HG02885 (cell line): ENCODE results near the gene NTF4.
A peak's percentile ranks its signal among the peaks of the same experiment; 100 is the strongest.

ENCODE experiments used
- ATAC-seq: cut with Tn5 transposase; IDR thresholded peaks from one replicate; pipeline ENCODE4 v1.9.1; 2021; ENCODE audit warnings: mild to moderate bottlenecking; ENCODE audit not compliant: unreplicated experiment, poor library complexity

Gene NTF4, protein sequence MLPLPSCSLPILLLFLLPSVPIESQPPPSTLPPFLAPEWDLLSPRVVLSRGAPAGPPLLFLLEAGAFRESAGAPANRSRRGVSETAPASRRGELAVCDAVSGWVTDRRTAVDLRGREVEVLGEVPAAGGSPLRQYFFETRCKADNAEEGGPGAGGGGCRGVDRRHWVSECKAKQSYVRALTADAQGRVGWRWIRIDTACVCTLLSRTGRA

DNA sequence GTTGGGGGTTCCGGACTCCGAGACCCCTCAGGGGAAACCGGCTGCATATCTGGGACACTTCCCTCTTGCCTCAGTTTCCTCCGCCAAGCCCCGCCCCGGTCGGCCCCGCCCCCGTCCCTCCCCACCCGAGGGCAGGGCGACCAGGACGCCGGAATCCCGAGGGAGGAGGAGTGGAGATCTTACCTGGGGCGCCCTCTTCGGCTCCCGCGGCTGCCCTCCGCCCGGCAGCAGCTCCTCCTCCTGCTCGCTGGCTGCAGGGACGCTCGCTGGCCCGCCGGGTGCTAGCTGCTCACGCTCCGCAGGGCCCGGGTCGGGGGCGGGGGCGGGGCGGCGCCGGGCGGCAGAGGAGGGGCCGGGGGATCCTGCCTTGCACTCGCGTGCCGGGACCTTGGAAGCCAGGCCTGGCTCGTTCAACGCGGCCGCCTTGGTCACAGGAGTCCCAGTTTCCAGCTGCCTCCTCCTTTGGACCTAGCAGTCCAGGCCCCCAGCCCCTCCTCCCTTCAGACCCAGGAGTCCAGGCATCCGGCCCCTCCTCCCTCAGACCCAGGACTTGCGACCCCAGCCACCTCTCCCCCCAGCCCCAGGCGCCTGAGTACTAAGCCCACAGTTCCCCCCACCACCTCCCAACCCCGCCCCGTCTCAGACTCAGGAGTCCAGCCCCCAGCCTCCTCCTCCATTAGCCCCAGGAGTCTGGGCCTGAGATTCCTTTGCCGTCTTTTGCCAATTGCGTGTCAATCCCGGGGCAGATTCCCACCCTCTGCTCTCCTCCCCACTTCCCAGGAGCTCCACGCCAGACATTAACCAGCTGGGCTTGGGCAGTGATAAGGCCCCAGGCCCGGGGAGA is at the start of gene NTF4:
NTF4 (minus strand) TSS at position 51 of the 844 bp plus-strand sequence. CDS start 2,821 bp downstream, outside the sequence.
- no peak for ATAC-seq

- ATAC-seq = peak; percentile 51
Observed at GRCh38 chr19:49113762-49114629, 49.4 kb upstream of the NTF4 start, which contains the start of gene LIN7B. LIN7B (plus strand) TSS chr19:49114370; CDS start chr19:49114405, 35 bp downstream.

DNA sequence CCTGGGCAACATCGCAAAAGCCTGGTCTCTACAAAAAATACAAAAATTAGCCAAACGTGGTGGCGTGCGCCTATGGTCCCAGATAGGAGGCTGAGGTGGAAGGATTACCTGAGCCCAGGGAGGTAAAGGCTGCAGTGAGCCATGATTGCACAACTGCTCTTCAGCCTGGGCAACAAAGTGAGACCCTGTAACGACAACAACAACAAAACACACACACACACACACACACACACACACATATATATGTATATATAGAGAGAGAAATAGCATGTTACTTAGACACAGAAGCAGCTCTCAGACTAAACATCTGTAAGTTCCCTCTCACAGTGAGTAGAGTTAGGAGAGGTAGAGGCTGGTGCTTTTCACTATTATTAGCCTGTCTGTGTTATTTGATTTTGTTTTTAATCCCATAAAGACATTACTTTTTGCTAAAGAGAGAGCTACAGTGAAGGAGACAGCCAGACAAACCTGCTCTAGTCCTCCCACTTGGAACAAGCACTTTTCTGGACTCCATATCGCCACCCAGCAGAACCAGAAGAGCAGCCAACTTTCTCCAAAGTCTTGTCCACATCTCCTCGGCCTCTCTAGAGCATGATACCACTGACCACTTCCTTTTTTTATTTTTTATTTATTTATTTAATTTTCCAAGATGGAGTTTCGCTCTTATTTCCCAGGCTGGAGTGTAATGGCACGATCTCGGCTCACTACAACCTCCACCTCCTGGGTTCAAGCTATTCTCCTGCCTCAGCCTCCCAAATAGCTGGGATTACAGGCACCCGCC is 46.8 kb upstream of the NTF4 start:
- no peak for ATAC-seq

DNA sequence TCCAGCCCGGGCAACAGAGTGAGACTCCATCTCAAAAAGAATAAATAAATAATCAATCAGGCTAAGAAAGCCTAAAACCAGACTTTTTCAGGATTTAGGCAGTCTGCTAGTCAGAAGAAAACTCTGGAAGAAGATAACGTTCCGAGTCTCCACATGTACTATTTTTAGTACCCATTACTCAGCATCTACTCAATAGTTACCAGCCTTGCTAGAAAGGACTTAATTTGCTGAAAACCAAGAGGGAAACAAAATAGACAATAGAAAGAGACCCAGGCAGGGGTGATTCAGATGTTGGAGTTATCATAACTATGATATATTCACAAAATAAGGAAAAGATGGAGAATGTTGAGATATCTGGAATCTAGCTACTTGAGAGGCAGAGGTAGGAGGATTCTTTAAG is 45.9 kb upstream of the NTF4 start:
- no peak for ATAC-seq

- ATAC-seq = no peak
Observed at GRCh38 chr19:49109569-49110233, 45.1 kb upstream of the NTF4 start.

DNA sequence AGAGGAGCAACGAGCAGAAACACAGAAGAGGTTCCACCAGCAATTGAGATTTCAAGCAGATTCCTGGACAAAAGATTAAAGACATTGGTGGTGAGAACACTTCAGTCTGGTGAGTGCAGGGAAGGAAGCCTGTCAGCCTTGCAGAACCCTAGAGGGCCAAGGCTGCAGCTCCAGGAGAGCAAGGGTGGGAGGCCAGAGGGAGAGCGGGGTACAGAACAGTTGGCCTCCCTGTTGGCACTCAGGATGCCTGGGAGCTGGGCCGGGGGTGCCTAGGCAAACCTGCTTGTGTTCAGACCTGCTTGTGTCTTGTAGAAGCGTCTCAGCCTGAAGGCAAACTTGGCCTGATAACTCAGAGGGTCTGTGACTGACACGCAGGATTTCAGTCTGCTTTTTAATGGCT is 44.4 kb upstream of the NTF4 start:
- ATAC-seq = no peak

GRCh38 chr19:49107625-49108459 is 43.2 kb upstream of the NTF4 start:
- no peak for ATAC-seq

- no peak for ATAC-seq
Observed at GRCh38 chr19:49106648-49107135, 42.1 kb upstream of the NTF4 start.

DNA sequence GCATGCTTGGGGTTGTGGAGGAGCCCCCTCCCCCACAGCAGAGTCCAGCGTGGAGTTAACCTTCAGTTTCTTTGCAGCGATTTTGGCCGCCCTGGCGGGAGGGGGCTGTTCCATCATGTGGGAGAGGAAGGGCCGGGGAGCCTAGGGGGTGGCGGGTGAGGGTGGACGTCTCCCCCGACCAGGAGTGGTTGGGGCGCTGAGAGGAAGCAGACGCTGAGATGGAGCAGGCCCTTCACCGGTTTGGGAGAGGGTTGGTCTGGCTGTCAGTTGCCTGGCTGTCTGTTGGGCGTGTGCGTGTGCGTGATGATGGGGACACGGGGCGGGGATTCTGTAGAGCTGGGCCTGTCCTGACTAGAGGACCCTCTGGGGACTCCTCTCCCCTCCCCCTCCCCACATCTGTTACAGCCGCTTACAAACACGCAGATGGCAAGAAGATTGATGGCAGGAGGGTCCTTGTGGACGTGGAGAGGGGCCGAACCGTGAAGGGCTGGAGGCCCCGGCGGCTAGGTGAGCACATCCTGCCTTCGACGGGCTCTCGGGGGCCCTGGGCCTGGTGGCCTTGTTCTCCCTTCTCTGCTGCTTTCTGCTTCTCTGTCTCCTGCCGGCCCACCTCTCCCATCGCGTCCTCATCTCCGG is 39.7 kb upstream of the NTF4 start:
- ATAC-seq = no peak

- no peak for ATAC-seq
Observed at GRCh38 chr19:49103331-49104085, 38.9 kb upstream of the NTF4 start.

DNA sequence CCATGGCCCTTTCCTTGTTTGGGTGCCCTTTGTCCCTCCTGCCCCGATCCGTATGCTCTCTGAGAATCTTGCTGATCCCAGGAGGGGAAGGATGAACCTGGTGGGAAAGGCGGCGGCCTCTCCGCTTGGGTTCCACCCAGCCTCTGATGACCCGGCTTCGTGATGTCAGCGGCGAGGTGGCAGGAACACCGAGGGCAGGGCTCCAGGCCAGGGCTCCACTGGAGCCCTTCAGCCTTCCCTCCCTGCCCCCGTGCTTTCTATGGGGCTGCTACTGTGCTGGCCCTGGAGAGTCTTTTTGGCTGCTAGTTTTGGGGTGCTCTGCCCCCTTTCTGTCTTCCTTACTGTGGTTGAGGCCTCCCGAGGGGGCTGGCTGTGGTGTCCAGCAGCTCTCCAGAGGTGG is 37.7 kb upstream of the NTF4 start:
- ATAC-seq = no peak

DNA sequence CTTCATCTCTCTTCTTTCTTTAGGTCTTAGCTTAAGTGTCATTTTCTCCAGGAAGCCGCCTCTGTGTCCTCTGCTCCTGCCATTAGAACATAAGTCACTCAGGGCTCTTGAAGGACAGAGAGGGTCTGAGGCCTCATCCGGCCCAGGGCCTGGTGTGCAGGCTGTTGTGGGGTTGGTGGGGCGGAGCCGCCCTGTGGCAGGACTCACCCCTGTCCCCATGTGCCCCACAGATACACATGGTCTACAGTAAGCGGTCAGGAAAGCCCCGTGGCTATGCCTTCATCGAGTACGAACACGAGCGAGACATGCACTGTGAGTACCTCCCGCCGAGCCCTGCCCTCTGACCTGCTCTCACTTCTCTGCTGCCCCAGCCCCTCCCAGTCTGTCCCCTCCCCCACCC is 36.5 kb upstream of the NTF4 start:
- ATAC-seq = no peak

DNA sequence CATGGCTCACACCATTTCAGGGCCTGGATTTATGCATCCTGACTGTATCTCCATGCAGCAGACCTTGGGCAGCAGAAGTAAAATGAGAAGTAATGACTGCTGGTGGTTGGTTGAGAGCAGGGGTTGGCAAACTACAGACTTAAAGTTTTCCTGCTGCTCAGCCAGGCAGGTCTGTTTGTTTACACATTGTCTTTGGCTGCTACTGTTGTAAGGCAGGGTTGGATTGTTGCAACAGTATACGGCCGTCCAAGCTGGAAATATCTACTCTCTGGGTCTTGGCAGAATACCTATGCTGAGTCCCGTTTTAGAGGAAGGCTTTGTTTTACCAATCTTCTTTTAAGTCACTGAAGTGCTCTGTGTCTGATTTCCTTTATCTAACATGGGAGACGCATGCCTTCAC is 34.2 kb upstream of the NTF4 start:
- no peak for ATAC-seq

- ATAC-seq = no peak
Observed at GRCh38 chr19:49097453-49098288, 33.1 kb upstream of the NTF4 start.

DNA sequence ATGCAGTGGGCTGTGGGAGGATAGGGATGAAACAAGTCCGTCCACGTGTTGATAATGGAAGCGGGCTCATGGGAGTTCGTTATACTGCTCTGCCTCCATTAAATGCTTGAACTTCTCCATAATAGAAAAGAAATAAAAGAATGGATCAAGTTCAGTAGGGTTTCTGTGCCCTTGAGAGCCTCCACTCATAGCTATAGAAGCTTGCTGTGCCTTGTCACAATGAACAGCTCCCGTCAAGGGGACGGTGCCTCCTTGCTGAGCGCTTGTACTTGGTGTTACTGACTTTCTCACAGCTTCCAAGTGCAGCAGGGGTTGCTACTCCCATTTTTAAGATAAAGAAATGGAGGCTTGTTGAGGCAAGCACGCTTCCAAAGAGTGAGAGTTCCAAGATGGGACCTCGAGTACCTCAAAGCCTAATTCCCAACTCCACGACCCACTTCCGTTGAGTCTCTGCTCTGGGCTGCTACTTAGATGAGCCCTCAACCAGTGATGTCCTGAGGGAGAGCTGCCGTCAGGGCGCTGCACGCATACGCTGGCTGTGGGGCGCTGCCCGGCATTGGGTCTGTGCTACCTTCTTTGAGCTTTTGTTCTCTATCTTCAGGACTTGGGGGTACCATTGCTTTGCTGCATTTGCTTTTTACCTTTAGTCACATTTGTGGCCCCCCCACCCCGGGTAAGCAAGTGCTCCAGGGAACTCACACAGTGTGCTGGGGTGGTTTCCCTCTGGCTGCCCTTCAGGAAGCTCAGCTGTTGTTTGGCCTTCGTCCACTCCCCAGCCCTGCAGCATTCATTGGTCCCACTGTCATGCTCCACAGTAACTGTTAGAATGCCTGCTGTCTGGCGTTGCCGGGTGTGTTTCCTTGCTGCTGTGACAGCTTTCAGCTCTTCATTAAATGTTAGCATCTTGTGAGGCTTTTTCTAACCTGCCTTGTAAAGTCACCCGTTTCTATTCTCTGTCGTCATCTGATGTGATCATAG is 30.2 kb upstream of the NTF4 start:
- ATAC-seq = no peak
